ENCODE data around the gene HBG1. TPM values are rescaled to one million over a fixed set of nuclear protein-coding genes. Genes with fewer than 3 reads are reported as not detected.

Gene HBG1
- total and polyA plus RNA-seq, 2 donors (not counting 1 experiment from before 2014, with no cell fraction given): not detected

- H3K36me3 ChIP-seq (replicated peaks in 1 of 2; ENCODE audit: control extremely low read depth in 1 of 2, control insufficient read depth in 1 of 2, extremely low read depth in 1 of 2, insufficient read depth in 2 of 2, low read length in 1 of 2): no peaks in the 10 kb centered on the region
- intact Hi-C loops (cut with micrococcal nuclease): no loop called here
- ChIA-PET POLR2A (no interaction called here), CTCF (no interaction called here)
- no peak overlapping the region for H3K27ac Mint-ChIP-seq
- H3K27me3 Mint-ChIP-seq: peaks cover 14% of the 10 kb centered on the region
- no peaks in the 10 kb centered on the region for H3K4me1 Mint-ChIP-seq
- H3K27ac ChIP-seq (ENCODE audit: low read length in 2 of 2): no peak overlapping the region
- no peak overlapping the region for H3K4me3 ChIP-seq (ENCODE audit: control extremely low read depth in 1 of 5, extremely low read depth in 1 of 5, insufficient read depth in 1 of 5, low read depth in 2 of 5, low read length in 4 of 5)
- no peaks in the 10 kb centered on the region for H3K9me3 ChIP-seq (ENCODE audit: control extremely low read depth in 1 of 3, control insufficient read depth in 2 of 3, insufficient read depth in 1 of 3, low read length in 2 of 3)
- no peaks in the 10 kb centered on the region for H3K4me1 ChIP-seq (ENCODE audit: control insufficient read depth in 2 of 2, insufficient read depth in 2 of 2, low read length in 2 of 2)
- H3K27me3 ChIP-seq (replicated peaks in 1 of 4; ENCODE audit: control extremely low read depth in 1 of 4, control insufficient read depth in 3 of 4, insufficient read depth in 4 of 4, low read length in 3 of 4): no peaks in the 10 kb centered on the region
- no peaks in the 10 kb centered on the region for H3K79me2 ChIP-seq (ENCODE audit: control insufficient read depth, insufficient read depth, low read length)
- no peak overlapping the region for H3K4me3 Mint-ChIP-seq
- 100% methylated on average over 1 of the region's 1 CpG for WGBS (ENCODE audit: insufficient coverage)
- H3K9me3 Mint-ChIP-seq (ENCODE audit: insufficient read depth): no peaks in the 10 kb centered on the region
- H2AFZ ChIP-seq (ENCODE audit: insufficient read depth, low read depth, low read length, poor library complexity, severe bottlenecking): no peak overlapping the region
- H4K20me1 ChIP-seq (ENCODE audit: control insufficient read depth, insufficient read depth, low read length, poor library complexity, severe bottlenecking): no peaks in the 10 kb centered on the region
- no peak overlapping the region for H3K4me2 ChIP-seq (replicated peaks; ENCODE audit: low read depth, low read length, poor library complexity, severe bottlenecking)
- ATAC-seq (ENCODE audit: low read depth): no peak
- no peak for DNase-seq
- TF ChIP-seq EZH2 (IDR thresholded peaks at IDR 0.05; ENCODE audit: borderline replicate concordance, insufficient read depth, low read depth, low read length, poor library complexity, severe bottlenecking) (no peak), CTCF (IDR thresholded peaks at IDR 0.05) (no peak)
- H3K9ac ChIP-seq (ENCODE audit: low read length): no peak overlapping the region
Observed at GRCh38 chr11:5240056-5240455, 9.6 kb downstream of the HBG1 start.

DNA sequence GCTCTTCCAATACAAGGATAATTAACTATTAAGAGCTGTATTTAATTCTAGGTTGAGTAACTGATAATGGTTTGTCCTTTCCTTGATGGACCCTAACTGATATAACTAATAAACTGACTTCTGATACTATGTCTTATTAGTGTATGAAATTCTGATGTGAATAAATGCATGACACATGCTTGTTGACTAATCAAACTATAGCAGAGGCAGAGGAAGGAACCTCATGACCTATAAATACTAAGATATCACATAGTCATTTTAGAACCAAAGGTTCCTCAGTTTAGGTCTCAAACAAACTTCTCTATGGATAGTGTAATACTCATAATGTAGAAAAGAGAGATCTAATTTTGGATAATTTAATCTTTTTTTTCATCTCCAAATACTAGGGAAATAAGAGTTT is 10.6 kb downstream of the HBG1 start:
- no peaks in the 10 kb centered on the region for H3K9me3 Mint-ChIP-seq (ENCODE audit: insufficient read depth)
- DNase-seq (no peak), ATAC-seq (ENCODE audit: low read depth) (no peak)
- Histone ChIP-seq H3K27ac (ENCODE audit: low read length in 2 of 2) (no peak overlapping the region), H3K9ac (ENCODE audit: low read length) (no peak overlapping the region), H3K4me2 (replicated peaks; ENCODE audit: low read depth, low read length, poor library complexity, severe bottlenecking) (no peak overlapping the region), H3K79me2 (ENCODE audit: control insufficient read depth, insufficient read depth, low read length) (no peaks in the 10 kb centered on the region), H3K27me3 (replicated peaks in 1 of 4; ENCODE audit: control extremely low read depth in 1 of 4, control insufficient read depth in 3 of 4, insufficient read depth in 4 of 4, low read length in 3 of 4) (no peaks in the 10 kb centered on the region), H4K20me1 (ENCODE audit: control insufficient read depth, insufficient read depth, low read length, poor library complexity, severe bottlenecking) (no peaks in the 10 kb centered on the region), H3K36me3 (replicated peaks in 1 of 2; ENCODE audit: control extremely low read depth in 1 of 2, control insufficient read depth in 1 of 2, extremely low read depth in 1 of 2, insufficient read depth in 2 of 2, low read length in 1 of 2) (no peaks in the 10 kb centered on the region), H3K9me3 (ENCODE audit: control extremely low read depth in 1 of 3, control insufficient read depth in 2 of 3, insufficient read depth in 1 of 3, low read length in 2 of 3) (no peaks in the 10 kb centered on the region), H3K4me3 (ENCODE audit: control extremely low read depth in 1 of 5, extremely low read depth in 1 of 5, insufficient read depth in 1 of 5, low read depth in 2 of 5, low read length in 4 of 5) (no peak overlapping the region), H3K4me1 (ENCODE audit: control insufficient read depth in 2 of 2, insufficient read depth in 2 of 2, low read length in 2 of 2) (no peaks in the 10 kb centered on the region), H2AFZ (ENCODE audit: insufficient read depth, low read depth, low read length, poor library complexity, severe bottlenecking) (no peak overlapping the region)
- H3K27me3 Mint-ChIP-seq: peaks cover 6% of the 10 kb centered on the region
- H3K4me3 Mint-ChIP-seq: no peak overlapping the region
- POLR2A ChIA-PET: no interaction called here
- TF ChIP-seq EZH2 (IDR thresholded peaks at IDR 0.05; ENCODE audit: borderline replicate concordance, insufficient read depth, low read depth, low read length, poor library complexity, severe bottlenecking) (no peak), CTCF (IDR thresholded peaks at IDR 0.05) (no peak)
- CTCF ChIA-PET: no interaction called here
- no peak overlapping the region for H3K27ac Mint-ChIP-seq
- intact Hi-C loops (cut with micrococcal nuclease): no loop called here
- peaks cover 6% of the 10 kb centered on the region for H3K4me1 Mint-ChIP-seq
